ENCODE data around the gene USP17L27. TPM values are rescaled to one million over a fixed set of nuclear protein-coding genes. Genes with fewer than 3 reads are reported as not detected.
"Not testable (repeated sequence)": the region's sequence is repeated elsewhere in the genome, so short reads cannot be mapped to it uniquely, and the experiment has no call there.

USP17L27 gene
- total and polyA plus RNA-seq, 2 of the 8 experiments (the other 6 are each of a cell fraction or from before 2014, with no cell fraction given), result not detected

DNA sequence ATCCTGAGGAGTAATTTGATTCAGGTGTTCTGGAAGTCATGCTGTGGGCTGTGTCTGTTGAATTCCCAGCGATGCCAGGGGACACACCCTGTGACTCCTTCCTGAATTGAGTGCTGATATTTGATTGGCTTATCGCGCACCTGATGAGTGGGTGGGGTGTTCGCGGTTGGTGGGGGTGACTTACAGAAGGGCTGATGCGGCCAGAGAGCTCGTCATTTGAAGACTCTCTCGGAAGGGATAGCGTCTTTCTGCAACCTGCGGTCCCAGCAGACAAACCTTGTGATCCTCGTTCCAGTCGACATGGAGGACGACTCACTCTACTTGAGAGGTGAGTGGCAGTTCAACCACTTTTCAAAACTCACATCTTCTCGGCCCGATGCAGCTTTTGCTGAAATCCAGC lies 4.6 kb downstream of the USP17L27 start, which contains the start of gene USP17L28:
USP17L28 (plus strand) TSS at position 301 of the 400 bp plus-strand sequence; CDS start at position 301, 0 bp downstream.
- H3K4me3 ChIP-seq (ENCODE audit: extremely low read depth in 1 of 4, insufficient read depth in 2 of 4, low read depth in 3 of 4, low read length in 4 of 4); H3K14ac ChIP-seq (ENCODE audit: insufficient read length); H4K20me1 ChIP-seq (replicated peaks in 1 of 2; ENCODE audit: control insufficient read depth in 1 of 2, insufficient read depth in 2 of 2, low read length in 2 of 2); H3K4me1 ChIP-seq (replicated peaks in 1 of 4; ENCODE audit: control insufficient read depth in 3 of 4, insufficient read depth in 4 of 4, low read length in 3 of 4); CTCF ChIA-PET (ENCODE audit: partially characterized antibody); POLR2A ChIA-PET (ENCODE audit: partially characterized antibody); H2BK15ac ChIP-seq (ENCODE audit: low read length); H2BK120ac ChIP-seq (replicated peaks; ENCODE audit: low read depth, low read length); H3K27me3 ChIP-seq (replicated peaks in 1 of 4; ENCODE audit: control insufficient read depth in 3 of 4, extremely low read depth in 1 of 4, insufficient read depth in 3 of 4, low read length in 3 of 4); H3K23me2 ChIP-seq (ENCODE audit: low read depth, low read length); H4K8ac ChIP-seq (ENCODE audit: extremely low read depth, insufficient read depth, low read length); H3K4ac ChIP-seq (replicated peaks; ENCODE audit: insufficient read length, low read depth, low read length); H2BK12ac ChIP-seq (ENCODE audit: low read depth, low read length); H3K56ac ChIP-seq (replicated peaks; ENCODE audit: insufficient read length, low read depth, low read length); H2AFZ ChIP-seq (ENCODE audit: low read length); H2AK5ac ChIP-seq (ENCODE audit: low read depth, low read length); H4K5ac ChIP-seq (ENCODE audit: insufficient read length, low read depth, low read length); H3K79me2 ChIP-seq (ENCODE audit: control insufficient read depth in 1 of 2, insufficient read depth in 2 of 2, low read length in 2 of 2); H2BK5ac ChIP-seq (ENCODE audit: low read depth, low read length); H2BK20ac ChIP-seq (ENCODE audit: low read length); H4K91ac ChIP-seq (replicated peaks; ENCODE audit: insufficient read length, low read length); H3K9me3 ChIP-seq (ENCODE audit: insufficient read depth in 2 of 2, low read depth in 1 of 2, low read length in 1 of 2); H3K9ac ChIP-seq (replicated peaks in 1 of 4; ENCODE audit: extremely low read depth in 1 of 4, low read depth in 3 of 4, low read length in 3 of 4); H3K36me3 ChIP-seq (ENCODE audit: control insufficient read depth in 2 of 4, insufficient read depth in 4 of 4, low read length in 3 of 4); H3K4me2 ChIP-seq (ENCODE audit: insufficient read depth in 1 of 2, low read depth in 2 of 2, low read length in 2 of 2); H3K79me1 ChIP-seq (ENCODE audit: low read depth, low read length); H3K27ac ChIP-seq (ENCODE audit: low read depth, low read length); DNase-seq (ENCODE audit: low read depth in 1 of 2, low spot score in 2 of 2); H3K23ac ChIP-seq (ENCODE audit: insufficient read length); FAIRE-seq; H3K18ac ChIP-seq (ENCODE audit: extremely low read depth, low read length): not testable (repeated sequence)
- no CpG with 5 or more reads among the region's 15 CpGs for WGBS, 2 experiments (ENCODE audit: extremely low coverage in 1 of 2, insufficient coverage in 1 of 2, insufficient read length in 1 of 2, insufficient replicate concordance in 2 of 2, low coverage in 1 of 2, low lambda C conversion rate in 2 of 2, missing lambda C conversion rate in 1 of 2)

DNA sequence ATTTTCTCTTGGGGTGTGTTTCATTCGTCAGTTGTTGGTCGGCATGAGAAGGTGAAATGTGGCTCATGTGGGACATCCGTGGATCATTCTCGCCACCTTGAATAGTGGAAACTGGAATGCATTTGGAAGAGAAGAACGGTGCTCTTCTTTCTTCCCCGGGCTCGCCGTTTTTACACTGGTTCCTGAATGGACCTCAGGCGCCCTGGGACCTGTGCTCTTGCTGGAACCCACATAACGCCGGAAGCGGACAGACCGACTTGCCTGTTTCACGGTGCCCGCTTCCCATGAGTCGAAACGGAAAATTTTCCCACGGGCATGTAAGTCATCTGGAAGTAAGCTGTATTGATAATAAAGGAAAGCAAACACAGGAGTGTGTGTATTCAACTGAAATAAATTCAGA lies 6.9 kb downstream of the USP17L27 start:
- H2BK20ac ChIP-seq (ENCODE audit: low read length); H3K9me3 ChIP-seq (ENCODE audit: insufficient read depth in 2 of 2, low read depth in 1 of 2, low read length in 1 of 2); CTCF ChIA-PET (ENCODE audit: partially characterized antibody); H3K4me3 ChIP-seq (ENCODE audit: extremely low read depth in 1 of 4, insufficient read depth in 2 of 4, low read depth in 3 of 4, low read length in 4 of 4); H4K5ac ChIP-seq (ENCODE audit: insufficient read length, low read depth, low read length); H3K18ac ChIP-seq (ENCODE audit: extremely low read depth, low read length); H3K27me3 ChIP-seq (replicated peaks in 1 of 4; ENCODE audit: control insufficient read depth in 3 of 4, extremely low read depth in 1 of 4, insufficient read depth in 3 of 4, low read length in 3 of 4); H4K8ac ChIP-seq (ENCODE audit: extremely low read depth, insufficient read depth, low read length); H3K23ac ChIP-seq (ENCODE audit: insufficient read length); H2BK12ac ChIP-seq (ENCODE audit: low read depth, low read length); POLR2A ChIA-PET (ENCODE audit: partially characterized antibody); H3K79me1 ChIP-seq (ENCODE audit: low read depth, low read length); H3K27ac ChIP-seq (ENCODE audit: low read depth, low read length); H2AFZ ChIP-seq (ENCODE audit: low read length); H2BK5ac ChIP-seq (ENCODE audit: low read depth, low read length); H3K14ac ChIP-seq (ENCODE audit: insufficient read length); H3K56ac ChIP-seq (replicated peaks; ENCODE audit: insufficient read length, low read depth, low read length); H3K23me2 ChIP-seq (ENCODE audit: low read depth, low read length); H3K4me1 ChIP-seq (replicated peaks in 1 of 4; ENCODE audit: control insufficient read depth in 3 of 4, insufficient read depth in 4 of 4, low read length in 3 of 4); H4K20me1 ChIP-seq (replicated peaks in 1 of 2; ENCODE audit: control insufficient read depth in 1 of 2, insufficient read depth in 2 of 2, low read length in 2 of 2); H4K91ac ChIP-seq (replicated peaks; ENCODE audit: insufficient read length, low read length); H2AK5ac ChIP-seq (ENCODE audit: low read depth, low read length); H3K4ac ChIP-seq (replicated peaks; ENCODE audit: insufficient read length, low read depth, low read length); H2BK15ac ChIP-seq (ENCODE audit: low read length); H3K9ac ChIP-seq (replicated peaks in 1 of 4; ENCODE audit: extremely low read depth in 1 of 4, low read depth in 3 of 4, low read length in 3 of 4); H3K36me3 ChIP-seq (ENCODE audit: control insufficient read depth in 2 of 4, insufficient read depth in 4 of 4, low read length in 3 of 4); H2BK120ac ChIP-seq (replicated peaks; ENCODE audit: low read depth, low read length); H3K79me2 ChIP-seq (ENCODE audit: control insufficient read depth in 1 of 2, insufficient read depth in 2 of 2, low read length in 2 of 2); H3K4me2 ChIP-seq (ENCODE audit: insufficient read depth in 1 of 2, low read depth in 2 of 2, low read length in 2 of 2); FAIRE-seq: not testable (repeated sequence)
- 89% methylated on average over 14 of the region's 18 CpGs; no CpG with 5 or more reads in 1 of the 2 experiments for WGBS, 2 experiments (ENCODE audit: extremely low coverage in 1 of 2, insufficient coverage in 1 of 2, insufficient read length in 1 of 2, insufficient replicate concordance in 2 of 2, low coverage in 1 of 2, low lambda C conversion rate in 2 of 2, missing lambda C conversion rate in 1 of 2)
- DNase-seq (ENCODE audit: low read depth in 1 of 2, low spot score in 2 of 2), result peak in 1 of 2 experiments; percentile 45

Data from H1 (cell line).